HEK293 (cell line): ENCODE results near the gene ATF6.
"Not testable (repeated sequence)": the region's sequence is repeated elsewhere in the genome, so short reads cannot be mapped to it uniquely, and the experiment has no call there.

Source experiments
- CTCF ChIA-PET: fragments of 350-600 bp; formaldehyde crosslinking; extraction: SDS; loops from one replicate; lab custom pipeline; 2021; ENCODE audit warnings: antibody characterized with exemption; lab: Yijun Ruan, JAX
- POLR2A ChIA-PET: fragments of 300-600 bp; formaldehyde crosslinking; extraction: SDS; loops from one replicate; lab custom pipeline; 2020; ENCODE audit warnings: antibody characterized with exemption, inconsistent platforms; lab: Yijun Ruan, JAX
- H3K27ac ChIP-seq: fragments of 200-500 bp; sonication (Bioruptor generic); 2 replicates; pipeline ENCODE4 v1.5.1; 2014; ENCODE audit warnings: low read depth, low read length, control low read depth, inconsistent platforms; ENCODE audit errors: extremely low read depth
- H3K36me3 ChIP-seq, 2 experiments: fragments of 200-500 bp in 1 of 2; sonication (Bioruptor generic) in 1 of 2; 1 replicate in 1 of 2; 2 replicates in 1 of 2; pipeline ENCODE4 v1.5.1; 2014 to 2017; ENCODE audit warnings: inconsistent platforms in 2 of 2, low read length in 2 of 2; ENCODE audit not compliant: control insufficient read depth in 2 of 2, insufficient read depth in 1 of 2
- H3K4me1 ChIP-seq: fragments of 200-500 bp; sonication (Bioruptor generic); 2 replicates; pipeline ENCODE4 v1.5.1; 2014; ENCODE audit warnings: mild to moderate bottlenecking, low read length, inconsistent platforms; ENCODE audit not compliant: control insufficient read depth, insufficient read depth
- H3K4me3 ChIP-seq: 2 replicates; pipeline ENCODE4 v1.5.1; 2011; ENCODE audit warnings: low read depth, mild to moderate bottlenecking, control low read depth, low read length, moderate library complexity
- H3K9me3 ChIP-seq: fragments of 200-500 bp; sonication (Bioruptor generic); 2 replicates; pipeline ENCODE4 v1.5.1; 2014; ENCODE audit warnings: low read depth, low read length, inconsistent platforms; ENCODE audit not compliant: control insufficient read depth, insufficient read depth
- EGR2 ChIP-seq: fragments of 450-650 bp; formaldehyde crosslinking; IDR thresholded peaks from 2 replicates; pipeline ENCODE4 v1.5.1; 2016; ENCODE audit warnings: low read depth, missing biosample characterization, missing genetic modification characterization
- OSR2 ChIP-seq: fragments of 450-650 bp; formaldehyde crosslinking; IDR thresholded peaks from 2 replicates; pipeline ENCODE4 v1.5.1; 2016; ENCODE audit warnings: missing biosample characterization, missing genetic modification characterization
- OVOL3 ChIP-seq: fragments of 450-650 bp; formaldehyde crosslinking; IDR thresholded peaks from 2 replicates; pipeline ENCODE4 v1.5.1; 2016; ENCODE audit warnings: missing biosample characterization, missing genetic modification characterization
- PRDM1 ChIP-seq: fragments of 450-650 bp; formaldehyde crosslinking; IDR thresholded peaks from 2 replicates; pipeline ENCODE4; 2016; ENCODE audit warnings: missing biosample characterization, missing genetic modification characterization
- SP2 ChIP-seq: fragments of 450-650 bp; formaldehyde crosslinking; IDR thresholded peaks from 2 replicates; pipeline ENCODE4 v1.5.1; 2016; ENCODE audit warnings: missing biosample characterization, missing genetic modification characterization
- ZBTB17 ChIP-seq: fragments of 450-650 bp; formaldehyde crosslinking; IDR thresholded peaks from 2 replicates; pipeline ENCODE4 v1.5.1; 2016; ENCODE audit warnings: missing biosample characterization, missing genetic modification characterization
- ZBTB21 ChIP-seq: fragments of 450-650 bp; formaldehyde crosslinking; IDR thresholded peaks from 2 replicates; pipeline ENCODE4 v1.5.1; 2017; ENCODE audit warnings: missing biosample characterization, missing genetic modification characterization
- ZBTB48 ChIP-seq: fragments of 450-650 bp; formaldehyde crosslinking; IDR thresholded peaks from 2 replicates; pipeline ENCODE4 v1.5.1; 2016; ENCODE audit warnings: missing biosample characterization, missing genetic modification characterization
- ZBTB8A ChIP-seq: fragments of 450-650 bp; formaldehyde crosslinking; IDR thresholded peaks from 2 replicates; pipeline ENCODE4 v1.5.1; 2016; ENCODE audit warnings: missing biosample characterization, missing genetic modification characterization
- ZFHX2 ChIP-seq: fragments of 450-650 bp; formaldehyde crosslinking; conservative IDR thresholded peaks from 2 replicates; pipeline ENCODE4 v1.5.1; 2016; ENCODE audit warnings: missing biosample characterization, missing genetic modification characterization
- ZFP69B ChIP-seq: fragments of 450-650 bp; formaldehyde crosslinking; IDR thresholded peaks from 2 replicates; pipeline ENCODE4 v1.5.1; 2016; ENCODE audit warnings: missing biosample characterization, missing genetic modification characterization
- ZNF155 ChIP-seq: fragments of 450-650 bp; formaldehyde crosslinking; IDR thresholded peaks from 2 replicates; pipeline ENCODE4 v1.5.1; 2016; ENCODE audit warnings: missing biosample characterization, missing genetic modification characterization
- ZNF221 ChIP-seq: fragments of 450-650 bp; formaldehyde crosslinking; IDR thresholded peaks from 2 replicates; pipeline ENCODE4 v1.5.1; 2017; ENCODE audit warnings: missing biosample characterization, missing genetic modification characterization, borderline replicate concordance
- ZNF335 ChIP-seq: fragments of 450-650 bp; formaldehyde crosslinking; conservative IDR thresholded peaks from 2 replicates; pipeline ENCODE4 v1.5.1; 2016; ENCODE audit warnings: missing biosample characterization, missing genetic modification characterization
- ZNF366 ChIP-seq: fragments of 450-650 bp; formaldehyde crosslinking; conservative IDR thresholded peaks from 2 replicates; pipeline ENCODE4 v1.5.1; 2016; ENCODE audit warnings: missing biosample characterization, missing genetic modification characterization
- ZNF404 ChIP-seq: fragments of 450-650 bp; formaldehyde crosslinking; IDR thresholded peaks from 2 replicates; pipeline ENCODE4 v1.5.1; 2017; ENCODE audit warnings: missing biosample characterization, missing genetic modification characterization
- ZNF501 ChIP-seq: fragments of 450-650 bp; formaldehyde crosslinking; IDR thresholded peaks from 2 replicates; pipeline ENCODE4 v1.5.1; 2016; ENCODE audit warnings: missing biosample characterization, missing genetic modification characterization
- ZNF521 ChIP-seq: fragments of 450-650 bp; formaldehyde crosslinking; IDR thresholded peaks from 2 replicates; pipeline ENCODE4 v1.5.1; 2017; ENCODE audit warnings: missing biosample characterization, mild to moderate bottlenecking, missing genetic modification characterization
- ZNF561 ChIP-seq: fragments of 450-650 bp; IDR thresholded peaks from 2 replicates; pipeline ENCODE4 v1.5.1; 2018; ENCODE audit warnings: missing biosample characterization, missing genetic modification characterization, borderline replicate concordance
- ZNF585B ChIP-seq: fragments of 450-650 bp; formaldehyde crosslinking; IDR thresholded peaks from 2 replicates; pipeline ENCODE4 v1.5.1; 2016; ENCODE audit warnings: missing biosample characterization, missing genetic modification characterization
- ZNF610 ChIP-seq: fragments of 450-650 bp; formaldehyde crosslinking; IDR thresholded peaks from 2 replicates; pipeline ENCODE4 v1.5.1; 2016; ENCODE audit warnings: missing biosample characterization, missing genetic modification characterization, borderline replicate concordance
- ZNF626 ChIP-seq: fragments of 450-650 bp; sonication (Bioruptor Pico); formaldehyde crosslinking; IDR thresholded peaks from 2 replicates; pipeline ENCODE4 v1.5.1; 2018; ENCODE audit warnings: missing biosample characterization, missing genetic modification characterization, inconsistent platforms
- ZNF777 ChIP-seq: fragments of 450-650 bp; formaldehyde crosslinking; IDR thresholded peaks from 2 replicates; pipeline ENCODE4 v1.5.1; 2017; ENCODE audit warnings: missing biosample characterization, missing genetic modification characterization, borderline replicate concordance
- ZSCAN23 ChIP-seq: fragments of 450-650 bp; formaldehyde crosslinking; IDR thresholded peaks from 2 replicates; pipeline ENCODE4 v1.5.1; 2016; ENCODE audit warnings: missing biosample characterization, missing genetic modification characterization
- TF ChIP-seq, protein P1 (sequence below): fragments of 450-650 bp; formaldehyde crosslinking; IDR thresholded peaks from 2 replicates; pipeline ENCODE4 v1.5.1; 2016; ENCODE audit warnings: missing biosample characterization, missing genetic modification characterization
- TF ChIP-seq, protein P2 (sequence below): fragments of 450-650 bp; formaldehyde crosslinking; IDR thresholded peaks from 2 replicates; pipeline ENCODE4 v1.5.1; 2016; ENCODE audit warnings: missing biosample characterization, missing genetic modification characterization

ATF6 gene

DNA sequence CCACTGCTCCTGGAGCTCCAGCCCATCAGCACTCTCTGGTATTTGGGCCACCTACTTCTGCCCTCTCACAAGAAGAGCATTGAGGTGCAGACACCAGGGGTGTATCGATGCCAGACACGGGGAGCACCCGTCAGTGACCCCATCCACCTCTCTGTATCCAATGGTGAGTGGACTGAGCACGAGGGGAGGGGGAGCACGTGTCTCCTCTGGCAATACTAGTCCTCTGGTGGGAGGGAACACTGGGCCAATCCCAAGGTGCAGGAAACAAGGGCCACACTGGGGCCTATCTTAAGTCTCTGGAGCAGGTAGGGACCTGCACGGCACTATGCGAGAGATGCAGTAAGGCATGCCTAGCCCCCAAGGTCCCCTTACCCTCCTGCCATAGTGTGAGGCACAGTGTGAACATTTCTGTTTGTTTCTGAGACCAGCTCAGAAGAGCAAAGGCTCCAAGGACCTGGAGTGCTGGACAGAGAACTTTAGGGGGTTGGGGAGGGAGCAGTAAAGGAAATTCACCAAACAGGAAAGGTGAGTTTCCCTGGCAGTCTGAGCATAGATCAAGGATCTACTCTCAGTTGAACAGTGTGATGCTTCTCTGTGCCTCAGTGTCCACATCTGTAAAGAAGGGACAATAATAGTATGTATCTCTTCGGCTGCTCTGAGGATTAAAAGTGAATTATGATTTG is 42.5 kb upstream of the ATF6 start:
- Histone ChIP-seq H3K9me3 (no peaks in the 10 kb centered on the region), H3K4me3 (no peak overlapping the region), H3K4me1 (no peaks in the 10 kb centered on the region; the same call in 1 of the 2 replicates), H3K27ac (no peak overlapping the region), H3K36me3 (no peaks in the 10 kb centered on the region)
- CTCF ChIA-PET = interaction anchor here (1.9 kb wide), 1 partner anchor 17 kb away, joined by 8 read pairs; no protein-coding TSS in a partner anchor
- TF ChIP-seq ZNF626 = no peak
- TF ChIP-seq, protein P1, sequence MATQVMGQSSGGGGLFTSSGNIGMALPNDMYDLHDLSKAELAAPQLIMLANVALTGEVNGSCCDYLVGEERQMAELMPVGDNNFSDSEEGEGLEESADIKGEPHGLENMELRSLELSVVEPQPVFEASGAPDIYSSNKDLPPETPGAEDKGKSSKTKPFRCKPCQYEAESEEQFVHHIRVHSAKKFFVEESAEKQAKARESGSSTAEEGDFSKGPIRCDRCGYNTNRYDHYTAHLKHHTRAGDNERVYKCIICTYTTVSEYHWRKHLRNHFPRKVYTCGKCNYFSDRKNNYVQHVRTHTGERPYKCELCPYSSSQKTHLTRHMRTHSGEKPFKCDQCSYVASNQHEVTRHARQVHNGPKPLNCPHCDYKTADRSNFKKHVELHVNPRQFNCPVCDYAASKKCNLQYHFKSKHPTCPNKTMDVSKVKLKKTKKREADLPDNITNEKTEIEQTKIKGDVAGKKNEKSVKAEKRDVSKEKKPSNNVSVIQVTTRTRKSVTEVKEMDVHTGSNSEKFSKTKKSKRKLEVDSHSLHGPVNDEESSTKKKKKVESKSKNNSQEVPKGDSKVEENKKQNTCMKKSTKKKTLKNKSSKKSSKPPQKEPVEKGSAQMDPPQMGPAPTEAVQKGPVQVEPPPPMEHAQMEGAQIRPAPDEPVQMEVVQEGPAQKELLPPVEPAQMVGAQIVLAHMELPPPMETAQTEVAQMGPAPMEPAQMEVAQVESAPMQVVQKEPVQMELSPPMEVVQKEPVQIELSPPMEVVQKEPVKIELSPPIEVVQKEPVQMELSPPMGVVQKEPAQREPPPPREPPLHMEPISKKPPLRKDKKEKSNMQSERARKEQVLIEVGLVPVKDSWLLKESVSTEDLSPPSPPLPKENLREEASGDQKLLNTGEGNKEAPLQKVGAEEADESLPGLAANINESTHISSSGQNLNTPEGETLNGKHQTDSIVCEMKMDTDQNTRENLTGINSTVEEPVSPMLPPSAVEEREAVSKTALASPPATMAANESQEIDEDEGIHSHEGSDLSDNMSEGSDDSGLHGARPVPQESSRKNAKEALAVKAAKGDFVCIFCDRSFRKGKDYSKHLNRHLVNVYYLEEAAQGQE (tag by site-specific recombination) = peak; percentile 85
- POLR2A ChIA-PET = no interaction called here

DNA sequence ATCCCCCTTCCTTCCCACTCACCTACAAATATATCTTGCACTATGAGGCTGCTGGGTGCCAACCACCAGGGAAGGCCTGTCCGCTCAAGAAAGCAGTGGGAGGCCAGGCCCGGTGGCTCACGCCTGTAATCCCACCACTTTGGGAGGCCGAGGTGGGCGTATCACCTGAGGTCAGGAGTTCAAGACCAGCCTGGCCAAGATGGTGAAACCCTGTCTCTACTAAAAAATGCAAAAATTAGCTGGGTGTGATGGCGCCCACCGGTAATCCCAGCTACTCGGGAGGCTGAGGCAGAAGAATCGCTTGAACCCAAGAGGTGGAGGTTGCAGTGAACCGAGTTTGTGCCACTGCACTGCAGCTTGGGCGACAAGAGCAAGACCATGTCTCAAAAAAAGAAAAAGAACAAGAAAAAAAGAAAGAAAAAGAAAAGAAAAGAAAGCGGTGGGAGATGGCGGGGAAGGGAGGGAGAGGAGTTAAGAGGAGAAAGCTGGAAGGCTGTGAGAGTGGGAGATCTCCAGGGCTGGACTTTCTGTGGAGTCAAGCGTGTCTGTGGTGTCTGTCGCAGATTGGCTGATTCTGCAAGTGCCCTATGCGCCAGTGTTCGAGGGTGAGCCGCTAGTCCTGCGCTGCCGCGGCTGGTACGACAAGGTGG is 40.7 kb upstream of the ATF6 start:
- H3K36me3 ChIP-seq, H3K27ac ChIP-seq, H3K9me3 ChIP-seq, H3K4me1 ChIP-seq: not testable (repeated sequence)
- 0 out of 2 replicates have a peak, but pooled peaks have one; percentile 8 for TF ChIP-seq ZBTB21 (tag by site-specific recombination)
- peak; percentile 77 for TF ChIP-seq EGR2 (tag by site-specific recombination)
- peak; percentile 93 for TF ChIP-seq PRDM1 (tag by site-specific recombination)
- TF ChIP-seq ZFHX2 (tag by site-specific recombination) = peak; percentile 83
- ChIA-PET POLR2A (interaction anchor here (0.9 to 2.6 kb wide), 3 partner anchors 12 to 24 kb away, joined by 4 to 19 read pairs (median 9); partner anchors contain the start of gene DUSP12), CTCF (interaction anchor here (0.8 to 1.6 kb wide), 5 partner anchors 13 to 631 kb away, joined by 3 to 5 read pairs (median 4); partner anchors contain the start of gene FCRLA)
- H3K4me3 ChIP-seq = peak overlapping the region; percentile 62

DNA sequence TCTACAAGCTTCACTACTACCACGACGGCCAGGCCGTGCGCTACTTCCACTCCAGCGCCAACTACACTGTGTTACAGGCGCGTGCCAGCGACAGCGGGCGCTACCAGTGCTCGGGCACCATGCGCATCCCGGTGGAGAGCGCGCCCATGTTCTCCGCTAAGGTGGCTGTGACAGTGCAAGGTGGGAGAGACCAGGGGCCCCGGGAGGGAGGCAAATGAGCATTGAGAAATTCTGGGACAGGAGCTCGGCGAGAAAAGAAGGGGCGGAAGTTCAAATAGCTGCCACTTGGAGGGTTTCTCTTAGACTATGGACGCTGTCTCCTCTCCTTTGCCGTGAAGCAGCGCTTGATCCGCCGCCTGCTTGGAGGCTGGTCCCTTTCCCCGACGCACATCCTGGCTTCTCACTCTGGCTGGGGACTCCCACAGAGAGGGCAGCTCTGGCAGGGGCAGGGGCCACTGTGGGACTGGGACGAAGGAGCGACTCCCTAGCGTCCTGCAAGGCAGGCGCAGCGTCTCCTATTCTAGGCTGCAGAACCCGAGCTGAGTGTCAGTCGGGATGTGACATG is 40.1 kb upstream of the ATF6 start:
- ChIA-PET CTCF (interaction anchor here (0.6 to 1.7 kb wide), 8 partner anchors 9 to 1127 kb away, joined by 3 to 5 read pairs (median 4); partner anchors contain the start of gene FCRLA), POLR2A (interaction anchor here (0.9 to 2.6 kb wide), 7 partner anchors 13 to 186 kb away, joined by 3 to 19 read pairs (median 4); partner anchors contain the start of genes DUSP12 and FCRLA)
- H3K4me3 ChIP-seq = peak overlapping the region; percentile 62
- no peaks in the 10 kb centered on the region; the same call in 1 of the 2 replicates for H3K4me1 ChIP-seq
- H3K9me3 ChIP-seq = no peaks in the 10 kb centered on the region
- H3K27ac ChIP-seq = peak overlapping the region; percentile 70; the same call in 1 of the 2 replicates
- H3K36me3 ChIP-seq = no peaks in the 10 kb centered on the region
- peak; percentile 82; the same call in 1 of the 2 replicates for TF ChIP-seq ZBTB48 (tag by site-specific recombination)
- TF ChIP-seq ZFHX2 (tag by site-specific recombination) = no peak
- TF ChIP-seq SP2 (tag by site-specific recombination) = peak; percentile 35
- TF ChIP-seq ZSCAN23 = no peak
- TF ChIP-seq ZNF404 (tag by site-specific recombination) = no peak
- 0 out of 2 replicates have a peak, but pooled peaks have one; percentile 8 for TF ChIP-seq ZNF777 (tag by site-specific recombination)
- peak; percentile 83 for TF ChIP-seq ZNF335 (tag by site-specific recombination)
- TF ChIP-seq ZNF501 = no peak
- no peak for TF ChIP-seq OVOL3
- no peak for TF ChIP-seq ZNF155 (tag by site-specific recombination)
- TF ChIP-seq OSR2 (tag by site-specific recombination) = no peak
- no peak for TF ChIP-seq ZNF561 (tag by site-specific recombination)
- no peak for TF ChIP-seq ZBTB21 (tag by site-specific recombination)
- TF ChIP-seq ZBTB8A = no peak
- no peak for TF ChIP-seq ZNF610 (tag by site-specific recombination)
- TF ChIP-seq ZBTB17 (tag by site-specific recombination) = 0 out of 2 replicates have a peak, but pooled peaks have one; percentile 69
- no peak for TF ChIP-seq ZNF221 (tag by site-specific recombination)
- no peak for TF ChIP-seq ZNF521
- TF ChIP-seq ZFP69B (tag by site-specific recombination) = no peak
- no peak for TF ChIP-seq ZNF366
- TF ChIP-seq ZNF585B (tag by site-specific recombination) = no peak
- TF ChIP-seq, protein P2, sequence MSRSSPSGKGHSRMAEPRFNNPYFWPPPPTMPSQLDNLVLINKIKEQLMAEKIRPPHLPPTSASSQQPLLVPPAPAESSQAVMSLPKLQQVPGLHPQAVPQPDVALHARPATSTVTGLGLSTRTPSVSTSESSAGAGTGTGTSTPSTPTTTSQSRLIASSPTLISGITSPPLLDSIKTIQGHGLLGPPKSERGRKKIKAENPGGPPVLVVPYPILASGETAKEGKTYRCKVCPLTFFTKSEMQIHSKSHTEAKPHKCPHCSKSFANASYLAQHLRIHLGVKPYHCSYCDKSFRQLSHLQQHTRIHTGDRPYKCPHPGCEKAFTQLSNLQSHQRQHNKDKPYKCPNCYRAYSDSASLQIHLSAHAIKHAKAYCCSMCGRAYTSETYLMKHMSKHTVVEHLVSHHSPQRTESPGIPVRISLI = no peak
